GM18519 (cell line): Measurements from ENCODE around the gene NAA40.
A peak's percentile ranks its signal among the peaks of the same experiment; 100 is the strongest.

ENCODE experiments used
- ATAC-seq: cut with Tn5 transposase; IDR thresholded peaks from one replicate; pipeline ENCODE4 v1.9.1; 2021; ENCODE audit warnings: mild to moderate bottlenecking, moderate library complexity; ENCODE audit not compliant: unreplicated experiment, low FRiP score

The NAA40 gene

DNA sequence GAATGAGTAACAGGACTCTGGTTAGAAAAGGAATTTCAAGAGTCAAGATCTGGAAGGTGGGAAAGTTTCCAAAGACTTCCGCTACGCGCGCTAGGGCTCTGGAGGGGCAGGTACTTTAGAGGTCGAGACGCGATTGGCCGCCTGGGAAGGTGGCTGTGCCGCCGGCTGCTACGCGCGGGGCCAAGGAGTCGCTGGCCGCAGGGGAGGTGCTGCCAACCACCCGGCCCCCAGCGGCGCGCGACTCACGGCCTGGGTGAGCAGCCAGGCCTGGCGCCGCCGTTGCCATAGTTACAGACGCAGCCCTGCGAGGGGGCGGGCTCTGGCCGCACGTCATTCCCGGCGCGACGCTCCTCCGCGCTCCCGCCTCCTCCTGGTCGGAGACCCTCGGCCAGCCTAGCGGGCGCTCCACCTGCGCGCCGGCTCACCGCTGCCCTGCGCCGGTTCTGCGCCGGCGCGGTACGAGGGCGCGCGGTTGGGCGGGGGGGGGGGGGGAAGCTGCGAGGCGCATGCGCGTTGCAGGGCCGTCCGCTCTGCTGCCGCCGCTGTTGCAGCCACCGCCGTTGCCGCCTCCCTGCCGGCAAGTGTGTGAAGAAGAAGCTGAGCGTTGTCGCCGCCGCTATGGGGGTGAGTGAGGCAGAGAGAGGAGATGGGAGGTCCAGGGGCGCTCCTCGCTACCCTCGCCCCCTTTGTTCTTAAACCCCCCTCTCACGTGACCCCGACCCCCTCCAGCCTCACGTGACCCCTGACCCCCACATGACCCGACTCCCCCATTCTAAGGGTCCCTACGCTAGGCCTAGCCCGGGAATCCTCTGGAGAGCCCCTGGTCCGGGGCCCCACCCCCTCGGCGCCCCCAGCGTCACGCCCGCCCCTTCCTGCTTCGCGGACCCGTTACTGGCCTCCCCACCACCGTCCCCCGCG lies at the start of gene NAA40:
Gene NAA40, plus strand, starts transcription at position 524 of the 918 bp plus-strand sequence. Its CDS starts 95 bp downstream, at position 619.
- ATAC-seq, result peak; percentile 81

DNA sequence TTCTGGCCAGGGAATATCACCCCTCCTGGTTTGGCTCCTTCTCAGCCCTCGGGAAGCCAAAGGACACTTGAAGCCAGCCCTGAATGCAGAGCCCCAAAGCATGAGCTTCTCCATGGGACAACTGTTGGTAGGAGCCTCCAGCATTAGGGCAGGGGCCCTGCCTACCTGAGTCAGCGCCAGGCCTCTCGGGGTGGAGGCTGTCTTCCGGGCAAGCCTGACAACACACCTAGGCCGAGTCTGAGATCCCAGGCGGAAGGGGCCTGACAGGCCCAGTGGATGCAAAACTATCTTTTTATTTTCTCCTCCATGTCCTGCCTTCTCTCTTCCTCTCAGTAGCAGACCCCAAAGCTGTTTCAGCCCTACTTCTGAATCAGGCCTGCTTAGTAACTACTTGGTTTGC lies 49.5 kb upstream of the NAA40 start:
- no peak for ATAC-seq

DNA sequence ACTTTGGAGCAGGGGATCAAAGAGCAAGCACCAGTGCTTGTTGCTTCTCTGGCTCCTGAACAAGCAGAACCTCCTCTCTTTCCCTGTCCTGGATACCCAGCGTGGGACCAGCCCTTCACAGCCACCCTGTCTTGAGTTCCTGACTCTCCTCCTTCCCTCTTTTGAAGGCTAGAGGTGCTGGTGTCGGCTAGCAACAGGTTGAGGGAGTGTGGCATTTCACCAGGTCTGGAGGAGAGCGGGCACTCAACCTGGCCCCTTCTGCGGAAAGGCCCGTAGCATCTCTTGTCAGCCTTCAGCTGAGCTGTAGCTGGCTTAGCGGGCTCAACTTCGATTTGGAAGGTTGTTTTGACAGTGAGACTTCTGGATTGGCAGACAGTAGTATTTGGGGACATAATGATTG lies 48.4 kb upstream of the NAA40 start:
- ATAC-seq, result no peak

DNA sequence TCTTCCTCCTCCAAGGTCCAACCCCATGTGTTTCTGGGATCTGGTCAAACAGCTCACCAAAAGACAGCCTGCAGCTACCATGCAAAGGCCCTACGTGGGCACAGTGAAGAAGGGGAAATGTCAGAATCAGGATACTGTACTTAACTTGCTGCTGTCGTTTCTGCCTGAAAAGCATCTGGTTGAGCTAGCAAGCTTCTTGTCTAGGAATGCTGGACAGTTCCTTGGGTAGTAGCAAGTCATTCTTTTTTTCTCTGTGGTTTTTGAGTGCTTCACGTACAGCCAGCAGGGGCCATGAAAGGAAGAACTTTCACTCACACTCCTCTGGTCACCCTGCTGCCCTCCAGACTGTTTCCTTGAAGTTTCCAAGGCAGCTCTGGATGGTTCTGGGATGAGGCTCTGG lies 46.6 kb upstream of the NAA40 start:
- ATAC-seq, result no peak

DNA sequence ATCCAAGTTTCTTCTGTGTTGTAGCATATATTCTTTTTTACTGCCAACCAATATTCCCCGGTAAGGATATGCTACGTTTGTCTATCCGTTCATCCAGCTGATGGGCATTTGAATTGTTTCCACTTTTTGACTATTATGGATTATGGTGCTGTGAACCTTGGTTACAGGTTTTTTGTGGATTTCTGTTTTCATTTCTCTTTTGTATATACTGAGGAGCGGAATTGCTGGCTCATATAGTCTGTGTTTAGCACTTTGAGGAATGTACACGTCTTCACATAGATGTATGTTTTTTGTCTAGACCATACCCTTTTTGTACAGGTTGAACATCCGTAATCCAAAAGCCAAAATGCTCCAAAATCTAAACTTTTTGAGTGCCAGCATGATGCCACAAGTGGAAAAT lies 45.4 kb upstream of the NAA40 start:
- ATAC-seq, result no peak

DNA sequence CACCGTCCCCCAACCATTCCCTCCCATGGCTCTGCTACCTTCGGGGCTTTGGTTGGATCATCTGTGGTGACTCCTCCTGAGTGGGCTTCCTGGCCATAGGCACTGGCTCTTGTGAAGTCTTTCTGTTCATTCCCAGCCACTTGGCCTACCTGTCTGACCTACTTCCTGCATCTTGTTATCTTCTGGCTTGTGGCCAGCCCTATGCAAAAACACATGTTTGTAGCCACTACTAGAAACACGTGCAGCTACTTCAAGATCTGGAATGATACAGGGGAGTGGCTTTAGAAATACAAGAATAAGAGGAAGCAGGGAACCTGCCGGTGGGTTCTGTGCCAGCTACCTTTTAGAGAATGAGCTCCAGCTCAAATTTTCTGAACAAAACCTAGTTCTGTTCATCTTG lies 42.7 kb upstream of the NAA40 start:
- ATAC-seq, result no peak

DNA sequence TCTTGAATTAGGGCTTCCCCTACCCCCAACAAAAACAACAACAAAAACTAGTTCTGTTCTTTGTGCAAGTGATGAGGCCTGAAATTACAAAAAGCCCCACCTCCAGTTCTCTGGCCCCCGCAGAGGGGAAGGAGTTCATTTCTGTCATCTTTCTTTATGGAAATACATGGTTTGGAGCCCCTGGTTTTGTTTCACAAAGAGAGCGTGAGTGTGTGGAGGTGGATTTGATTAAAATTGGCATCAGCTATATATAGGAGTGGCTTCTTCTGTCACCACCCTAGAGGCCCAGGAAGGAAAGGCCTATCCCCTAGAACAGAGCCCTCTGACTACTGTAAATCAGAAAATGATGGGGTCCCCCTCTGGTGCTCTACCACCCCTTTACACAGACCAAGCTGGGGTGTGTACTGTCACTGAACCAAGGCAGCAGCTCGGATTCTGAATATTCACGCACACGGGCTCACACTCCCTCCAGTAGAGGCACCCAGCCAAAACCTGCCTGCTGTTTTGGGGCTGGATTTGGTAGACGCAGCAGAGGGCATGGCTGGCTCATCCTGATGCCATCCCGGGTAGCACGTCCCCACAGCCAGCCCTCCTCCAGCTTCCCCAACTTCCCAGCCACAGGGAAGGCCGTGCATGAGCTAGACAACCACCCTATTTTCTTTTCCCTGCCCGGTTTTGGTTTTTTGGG lies 41.2 kb upstream of the NAA40 start:
- ATAC-seq, result no peak

DNA sequence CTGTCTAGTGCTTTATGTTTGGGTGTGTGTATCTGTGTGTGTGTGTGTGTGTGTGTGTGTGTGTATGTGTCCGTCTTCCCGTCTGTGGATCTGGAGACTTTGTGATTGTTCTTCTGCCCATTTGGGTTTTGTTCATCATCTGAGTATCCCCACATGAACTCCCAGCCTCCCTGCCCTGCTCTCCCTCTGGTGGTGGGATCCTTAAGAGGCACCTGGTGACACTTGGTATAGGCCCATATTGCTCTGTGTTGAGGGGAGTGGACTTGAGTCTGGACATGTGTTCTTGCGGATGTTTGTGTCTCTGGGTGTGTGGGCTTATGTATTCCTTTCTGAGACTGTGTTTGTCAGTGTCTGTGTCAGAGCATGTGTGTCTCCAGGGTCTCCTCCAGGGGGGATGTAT lies 37.1 kb upstream of the NAA40 start:
- no peak for ATAC-seq

DNA sequence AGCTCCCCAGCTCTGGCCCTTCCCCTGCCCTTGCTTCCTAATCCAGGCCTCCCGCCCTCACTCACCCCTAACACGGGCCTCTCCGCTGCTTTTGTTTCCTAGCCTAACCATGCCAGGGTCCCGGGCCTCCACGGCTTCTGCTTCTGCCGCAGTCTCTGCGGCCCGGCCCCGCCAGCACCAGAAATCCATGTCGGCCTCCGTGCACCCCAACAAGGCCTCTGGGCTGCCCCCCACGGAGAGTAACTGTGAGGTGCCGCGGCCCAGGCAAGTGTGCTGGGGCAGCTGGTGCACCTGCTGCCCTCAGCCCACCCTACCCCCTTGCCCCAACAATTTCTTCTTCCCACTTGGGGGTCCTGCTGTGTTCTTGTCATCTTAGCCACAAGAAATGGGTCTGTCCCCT lies 34.9 kb upstream of the NAA40 start:
- no peak for ATAC-seq

DNA sequence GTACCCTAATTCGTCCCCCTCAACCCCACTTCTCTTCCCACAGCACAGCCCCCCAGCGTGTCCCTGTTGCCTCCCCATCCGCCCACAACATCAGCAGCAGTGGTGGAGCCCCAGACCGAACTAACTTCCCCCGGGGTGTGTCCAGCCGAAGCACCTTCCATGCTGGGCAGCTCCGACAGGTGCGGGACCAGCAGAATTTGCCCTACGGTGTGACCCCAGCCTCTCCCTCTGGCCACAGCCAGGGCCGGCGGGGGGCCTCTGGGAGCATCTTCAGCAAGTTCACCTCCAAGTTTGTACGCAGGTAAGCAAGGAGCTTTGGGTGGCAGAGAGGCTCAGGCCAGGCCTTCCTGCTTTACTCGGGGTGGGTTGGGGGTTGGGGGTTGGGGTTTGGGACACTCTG lies 34.1 kb upstream of the NAA40 start:
- no peak for ATAC-seq

DNA sequence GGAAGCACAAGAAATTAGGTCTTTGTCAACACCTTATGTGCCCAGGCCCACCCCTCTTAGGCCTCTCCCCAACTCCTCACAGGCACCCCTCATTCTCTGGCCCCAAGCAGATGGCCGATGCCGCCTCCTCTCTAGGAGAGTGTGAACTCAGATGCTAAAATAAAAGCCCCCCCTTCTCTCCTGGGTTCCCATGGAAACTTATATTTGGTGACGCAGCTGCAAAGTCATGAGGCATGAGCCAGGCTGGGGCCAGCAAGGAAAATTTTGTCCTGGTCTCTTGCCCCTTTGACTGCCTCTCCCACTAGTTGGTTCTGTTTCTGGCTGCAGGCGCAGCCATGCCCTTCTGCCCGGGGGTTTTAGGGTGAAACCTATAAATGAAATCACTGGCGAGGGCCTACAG lies 33.6 kb upstream of the NAA40 start:
- no peak for ATAC-seq

DNA sequence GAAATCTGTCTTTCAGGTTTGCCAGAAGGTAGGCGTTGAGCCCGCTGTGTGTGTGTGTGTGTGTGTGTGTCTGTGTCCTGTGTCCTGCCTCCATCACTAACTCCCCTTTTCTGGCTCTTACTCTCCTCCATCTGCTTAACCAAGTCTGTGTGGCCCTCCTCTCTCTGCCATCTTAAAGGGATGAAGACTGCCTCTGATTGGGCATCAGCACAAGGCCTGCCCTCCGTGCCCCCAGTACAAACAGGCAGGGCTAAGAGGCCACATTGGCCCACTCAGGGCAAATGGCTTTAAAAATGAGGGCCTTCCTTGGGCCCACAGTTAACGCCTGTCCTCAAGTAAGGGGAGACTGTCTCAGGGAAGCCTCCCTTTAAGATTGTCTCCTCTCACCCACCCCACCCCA lies 32.7 kb upstream of the NAA40 start:
- no peak for ATAC-seq

DNA sequence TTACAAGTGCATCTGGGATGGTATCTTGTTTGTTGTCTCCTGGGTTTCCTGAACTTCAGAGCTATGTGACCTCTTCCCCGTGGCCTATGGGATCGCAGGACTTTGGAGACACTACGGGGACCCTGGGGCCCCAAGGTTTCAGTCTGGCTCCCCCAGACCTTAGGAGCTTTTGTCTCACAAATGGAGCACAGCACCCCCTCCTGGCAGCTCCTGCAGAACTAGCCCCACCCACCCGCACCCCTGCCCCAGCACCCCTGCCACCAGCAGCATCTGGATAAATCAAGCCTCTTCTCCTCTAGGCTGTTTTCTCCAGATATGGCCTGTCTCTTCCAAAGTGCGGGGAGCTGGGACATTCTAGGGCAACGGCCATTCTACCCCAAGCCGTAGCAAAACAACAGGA lies 32.2 kb upstream of the NAA40 start:
- no peak for ATAC-seq

DNA sequence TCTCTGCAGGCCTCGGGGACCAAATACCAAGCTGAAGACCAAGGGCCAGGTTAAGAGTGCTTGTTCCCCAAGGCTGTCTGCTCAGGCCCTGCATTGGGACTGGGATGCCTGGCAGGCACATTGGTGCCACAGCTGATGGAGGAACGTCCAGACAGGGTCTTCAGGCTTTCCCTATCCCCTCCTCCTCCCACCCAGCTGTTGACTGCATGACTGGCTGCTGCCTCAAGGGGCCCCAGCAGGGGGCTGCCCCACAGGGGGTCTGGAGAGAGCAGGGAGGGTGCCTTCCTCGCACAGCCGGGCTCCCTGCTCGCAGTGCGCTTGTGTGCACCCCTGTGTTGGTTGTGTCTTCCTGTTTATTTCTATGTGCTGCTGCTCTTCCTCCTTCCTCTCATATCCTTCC lies 31.7 kb upstream of the NAA40 start:
- no peak for ATAC-seq

DNA sequence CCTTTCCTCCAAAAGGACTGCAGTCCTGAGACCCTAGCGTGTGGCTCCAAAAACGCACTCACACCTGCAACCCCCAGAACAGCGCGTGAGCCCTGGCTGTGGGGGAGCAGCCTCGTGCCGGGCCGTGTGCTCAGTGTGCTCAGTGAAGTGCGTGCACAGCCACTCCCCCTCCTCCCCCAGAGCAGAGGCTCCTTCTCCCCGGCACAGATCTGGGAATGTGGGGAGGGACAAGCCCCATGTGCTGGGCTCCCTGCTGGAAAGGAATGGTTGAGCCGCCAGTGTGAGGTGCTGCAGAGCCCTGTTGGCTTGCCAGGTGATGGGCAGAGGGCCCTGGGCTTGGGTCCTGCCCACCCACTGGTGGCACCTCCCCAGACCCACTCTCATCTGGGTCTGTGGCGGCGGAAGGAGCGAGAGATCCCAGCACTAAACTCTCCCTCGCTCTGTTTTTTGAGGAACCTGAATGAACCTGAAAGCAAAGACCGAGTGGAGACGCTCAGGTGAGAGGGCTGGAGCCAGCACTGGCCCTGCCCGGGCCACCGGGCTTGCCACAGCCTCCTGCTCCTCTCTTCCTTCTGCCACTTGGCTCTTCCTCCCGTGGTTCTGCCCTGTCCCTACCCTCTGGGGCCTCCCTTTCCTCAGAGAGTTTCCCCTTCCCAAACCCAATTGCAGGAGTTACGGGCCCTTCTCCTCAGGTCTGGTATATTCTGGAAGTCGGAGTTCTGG lies 30.8 kb upstream of the NAA40 start:
- no peak for ATAC-seq

DNA sequence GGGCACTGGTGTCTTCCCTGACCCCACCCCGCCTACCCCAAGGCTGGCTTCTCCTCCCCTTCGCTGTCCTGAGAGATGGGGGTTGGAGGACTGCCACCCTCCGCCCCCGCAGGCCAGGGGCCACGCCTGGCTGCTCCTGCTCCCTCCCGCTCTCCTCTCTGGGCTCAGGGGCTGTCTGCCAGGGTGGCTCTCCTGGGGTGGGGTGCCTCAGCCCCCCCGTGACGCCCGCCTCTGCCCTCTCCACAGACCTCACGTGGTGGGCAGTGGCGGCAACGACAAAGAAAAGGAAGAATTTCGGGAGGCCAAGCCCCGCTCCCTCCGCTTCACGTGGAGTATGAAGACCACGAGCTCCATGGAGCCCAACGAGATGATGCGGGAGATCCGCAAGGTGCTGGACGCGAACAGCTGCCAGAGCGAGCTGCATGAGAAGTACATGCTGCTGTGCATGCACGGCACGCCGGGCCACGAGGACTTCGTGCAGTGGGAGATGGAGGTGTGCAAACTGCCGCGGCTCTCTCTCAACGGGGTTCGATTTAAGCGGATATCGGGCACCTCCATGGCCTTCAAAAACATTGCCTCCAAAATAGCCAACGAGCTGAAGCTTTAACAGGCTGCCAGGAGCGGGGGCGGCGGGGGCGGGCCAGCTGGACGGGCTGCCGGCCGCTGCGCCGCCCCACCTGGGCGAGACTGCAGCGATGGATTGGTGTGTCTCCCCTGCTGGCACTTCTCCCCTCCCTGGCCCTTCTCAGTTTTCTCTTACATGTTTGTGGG lies 30.0 kb upstream of the NAA40 start:
- no peak for ATAC-seq

DNA sequence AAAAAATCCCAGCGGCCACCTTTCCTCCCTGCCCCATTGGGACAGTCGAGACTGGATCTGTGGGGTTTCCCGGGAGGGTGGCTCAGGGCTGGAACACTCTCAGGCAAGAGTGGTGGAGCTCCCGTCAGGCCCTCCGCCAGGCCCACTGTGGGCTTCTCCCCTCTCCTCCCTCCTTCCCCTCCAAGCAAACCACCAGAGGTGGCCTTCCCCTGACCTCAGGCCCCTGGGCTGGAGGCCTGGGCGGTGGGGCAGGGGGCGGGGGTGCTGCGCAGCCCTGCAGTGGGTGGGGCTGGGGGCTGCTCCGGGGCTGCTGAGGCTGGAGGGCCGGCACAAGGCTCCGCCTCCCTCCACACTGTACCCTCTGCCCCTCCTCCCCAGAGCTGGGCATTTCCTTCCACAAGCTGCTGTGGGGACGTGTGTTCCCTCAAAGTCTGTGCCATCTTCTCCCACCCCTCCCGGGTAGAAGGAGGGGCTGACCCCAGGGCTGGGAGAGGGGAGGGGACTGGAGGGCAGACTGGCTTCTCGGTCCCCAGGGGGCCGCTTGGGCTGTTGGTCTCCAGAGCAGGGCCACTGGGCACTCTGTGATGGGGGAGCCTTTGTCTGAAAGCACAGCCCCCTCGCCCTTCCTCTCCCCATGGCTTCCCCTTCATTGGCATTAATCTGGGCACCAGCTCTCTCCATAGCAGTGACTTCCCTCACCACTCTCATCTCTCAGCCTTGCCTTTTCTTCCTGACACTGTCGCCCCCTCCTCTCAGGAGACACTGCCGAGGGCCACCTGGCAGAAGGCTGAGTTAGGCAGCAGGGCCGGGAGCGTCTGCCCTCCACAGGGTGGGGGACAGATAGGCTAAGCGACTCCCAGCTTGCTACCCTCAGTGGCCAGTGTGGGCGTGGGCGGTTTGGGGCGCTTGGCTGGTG lies 29.0 kb upstream of the NAA40 start:
- ATAC-seq, result no peak

DNA sequence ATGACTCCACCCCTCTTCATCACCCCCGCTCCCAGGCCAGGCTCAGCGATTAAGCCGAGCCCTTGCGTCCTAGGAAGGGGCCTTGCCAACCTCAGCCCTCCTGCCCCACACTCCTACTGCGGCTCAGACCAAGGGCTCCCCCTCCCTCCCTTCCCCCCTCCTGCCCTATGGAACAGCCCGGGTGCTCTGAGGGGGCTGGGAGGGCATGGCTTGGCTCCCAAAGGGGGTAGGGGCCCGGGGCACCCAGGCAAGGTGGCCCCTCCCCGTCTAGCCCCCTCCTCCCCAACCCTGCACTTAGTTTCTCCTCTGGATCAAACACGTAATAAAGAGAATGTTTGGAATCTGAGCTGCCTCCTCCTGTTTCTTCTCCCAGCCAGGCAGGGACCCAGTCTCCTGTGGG lies 28.1 kb upstream of the NAA40 start:
- no peak for ATAC-seq

DNA sequence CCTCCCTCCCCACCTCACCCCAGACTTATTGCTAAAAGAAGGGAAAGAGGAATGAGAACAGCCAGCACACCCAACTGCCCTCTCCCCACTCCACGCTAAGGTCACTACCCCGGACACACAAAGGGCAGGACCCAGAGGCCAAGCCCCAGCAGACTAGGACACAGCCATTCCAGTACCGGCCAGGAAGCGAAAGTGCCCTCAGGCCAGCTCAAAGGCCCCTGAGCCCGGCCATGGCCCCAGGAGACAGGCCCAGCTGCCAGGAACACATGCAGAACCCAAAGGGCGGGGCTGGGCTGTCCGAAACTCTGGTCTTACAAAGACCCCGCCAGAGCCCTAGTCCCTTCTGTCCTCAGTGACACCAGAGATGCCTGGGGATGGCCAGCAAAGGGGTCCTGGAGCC lies 27.4 kb upstream of the NAA40 start:
- no peak for ATAC-seq

DNA sequence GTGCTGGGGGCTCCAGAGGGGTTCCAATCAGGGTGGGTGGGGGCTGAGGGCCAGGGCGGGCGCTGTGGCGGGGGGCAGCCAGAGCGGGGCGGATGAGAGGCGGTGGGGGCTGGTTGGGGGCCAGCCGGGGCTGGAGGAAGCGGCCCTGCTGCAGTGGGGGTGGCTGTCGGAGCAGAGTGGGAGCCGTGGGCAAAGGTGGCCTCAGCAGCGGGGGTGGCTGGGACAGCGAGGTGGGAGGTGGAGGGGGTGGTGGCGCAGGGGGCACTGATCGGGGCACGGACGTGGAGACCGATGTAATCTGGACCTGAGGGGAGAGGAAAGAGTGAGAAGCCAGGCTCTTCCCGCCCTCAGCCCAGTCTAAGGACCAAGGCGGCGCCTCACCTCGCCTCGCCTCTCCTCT lies 26.9 kb upstream of the NAA40 start:
- no peak for ATAC-seq
